HFF-Myc (cell line): ENCODE measurements around the gene CDH13.
A peak's percentile ranks its signal among the peaks of the same experiment; 100 is the strongest.

Experiments
- DNase-seq: peaks from one replicate; pipeline ENCODE4 v3.0.0-alpha.2; 2011; ENCODE audit warnings: low read depth; ENCODE audit errors: extremely low read depth
- H3K4me3 ChIP-seq: replicated peaks from 2 replicates; pipeline ENCODE4 v1.5.1; 2011; ENCODE audit warnings: low read depth, mild to moderate bottlenecking, control low read depth, low read length
- TF ChIP-seq, protein P1 (sequence below): IDR thresholded peaks from 2 replicates; pipeline ENCODE4 v1.5.1; 2012; ENCODE audit warnings: mild to moderate bottlenecking, low read depth, low read length, control low read depth; ENCODE audit errors: missing control alignments

Gene CDH13

DNA sequence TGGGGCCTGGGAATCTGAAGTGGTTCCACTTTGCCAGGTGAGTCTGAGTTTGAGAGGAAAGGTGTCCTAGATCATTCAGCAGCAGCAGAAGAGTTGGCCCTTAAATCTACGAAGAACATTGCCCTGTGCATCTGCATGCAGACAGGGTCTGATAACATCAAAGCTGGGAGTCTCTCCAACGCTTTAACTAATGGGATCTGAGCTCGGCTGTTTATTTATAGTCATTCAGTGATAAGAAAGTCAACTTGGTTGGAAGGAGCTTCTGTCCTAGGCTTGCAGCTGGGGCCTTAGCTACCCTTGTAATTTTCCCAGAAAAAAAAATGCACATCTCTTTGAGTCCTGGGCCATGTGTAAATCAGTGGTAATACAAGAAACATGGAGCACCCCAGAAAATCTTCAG lies 763.0 kb downstream of the CDH13 start:
- TF ChIP-seq, protein P1, sequence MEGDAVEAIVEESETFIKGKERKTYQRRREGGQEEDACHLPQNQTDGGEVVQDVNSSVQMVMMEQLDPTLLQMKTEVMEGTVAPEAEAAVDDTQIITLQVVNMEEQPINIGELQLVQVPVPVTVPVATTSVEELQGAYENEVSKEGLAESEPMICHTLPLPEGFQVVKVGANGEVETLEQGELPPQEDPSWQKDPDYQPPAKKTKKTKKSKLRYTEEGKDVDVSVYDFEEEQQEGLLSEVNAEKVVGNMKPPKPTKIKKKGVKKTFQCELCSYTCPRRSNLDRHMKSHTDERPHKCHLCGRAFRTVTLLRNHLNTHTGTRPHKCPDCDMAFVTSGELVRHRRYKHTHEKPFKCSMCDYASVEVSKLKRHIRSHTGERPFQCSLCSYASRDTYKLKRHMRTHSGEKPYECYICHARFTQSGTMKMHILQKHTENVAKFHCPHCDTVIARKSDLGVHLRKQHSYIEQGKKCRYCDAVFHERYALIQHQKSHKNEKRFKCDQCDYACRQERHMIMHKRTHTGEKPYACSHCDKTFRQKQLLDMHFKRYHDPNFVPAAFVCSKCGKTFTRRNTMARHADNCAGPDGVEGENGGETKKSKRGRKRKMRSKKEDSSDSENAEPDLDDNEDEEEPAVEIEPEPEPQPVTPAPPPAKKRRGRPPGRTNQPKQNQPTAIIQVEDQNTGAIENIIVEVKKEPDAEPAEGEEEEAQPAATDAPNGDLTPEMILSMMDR, result no peak
- no peak for DNase-seq
- no peak overlapping the region for H3K4me3 ChIP-seq

DNA sequence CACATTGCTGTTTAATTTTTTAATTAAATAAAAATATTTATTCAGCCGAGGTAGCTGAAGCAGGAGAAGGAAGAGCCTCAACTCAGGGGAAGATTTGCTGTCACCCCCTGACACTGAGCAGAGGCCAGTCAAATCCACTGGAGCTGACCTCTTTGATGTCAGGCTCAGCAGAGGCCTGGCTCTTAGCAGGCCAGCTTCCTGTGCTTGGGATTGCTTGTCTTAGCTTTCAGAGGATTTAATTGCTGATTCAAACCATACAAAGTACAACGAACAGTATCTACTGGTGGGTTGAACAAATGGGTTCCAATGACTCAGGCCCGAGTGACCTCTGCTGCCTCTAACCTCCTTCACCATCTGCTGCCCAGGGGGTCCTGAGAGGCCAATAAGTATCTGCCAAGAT lies 764.0 kb downstream of the CDH13 start:
- no peak overlapping the region for H3K4me3 ChIP-seq
- DNase-seq, result no peak
- TF ChIP-seq, protein P1, result no peak

DNA sequence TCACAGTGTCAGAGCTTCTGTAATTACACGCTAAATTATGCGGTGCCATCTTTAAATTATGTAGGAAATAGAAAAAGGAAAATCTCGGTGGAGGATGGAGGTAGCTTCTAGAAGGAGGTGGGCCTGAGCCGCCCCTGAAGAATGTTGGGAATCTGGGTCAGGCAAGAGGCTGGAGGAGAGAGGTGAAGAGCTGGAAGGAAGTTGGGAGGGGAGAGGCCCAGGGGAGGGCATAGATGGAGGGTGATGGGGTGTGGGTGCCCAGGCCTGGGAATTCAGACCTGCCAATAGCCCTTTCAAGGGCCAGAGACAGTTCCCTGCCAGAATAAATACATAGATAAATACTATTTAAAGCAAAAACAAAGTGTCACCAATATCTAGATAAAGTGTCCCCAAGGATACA lies 766.0 kb downstream of the CDH13 start:
- H3K4me3 ChIP-seq, result no peak overlapping the region
- DNase-seq, result no peak
- TF ChIP-seq, protein P1, result no peak

DNA sequence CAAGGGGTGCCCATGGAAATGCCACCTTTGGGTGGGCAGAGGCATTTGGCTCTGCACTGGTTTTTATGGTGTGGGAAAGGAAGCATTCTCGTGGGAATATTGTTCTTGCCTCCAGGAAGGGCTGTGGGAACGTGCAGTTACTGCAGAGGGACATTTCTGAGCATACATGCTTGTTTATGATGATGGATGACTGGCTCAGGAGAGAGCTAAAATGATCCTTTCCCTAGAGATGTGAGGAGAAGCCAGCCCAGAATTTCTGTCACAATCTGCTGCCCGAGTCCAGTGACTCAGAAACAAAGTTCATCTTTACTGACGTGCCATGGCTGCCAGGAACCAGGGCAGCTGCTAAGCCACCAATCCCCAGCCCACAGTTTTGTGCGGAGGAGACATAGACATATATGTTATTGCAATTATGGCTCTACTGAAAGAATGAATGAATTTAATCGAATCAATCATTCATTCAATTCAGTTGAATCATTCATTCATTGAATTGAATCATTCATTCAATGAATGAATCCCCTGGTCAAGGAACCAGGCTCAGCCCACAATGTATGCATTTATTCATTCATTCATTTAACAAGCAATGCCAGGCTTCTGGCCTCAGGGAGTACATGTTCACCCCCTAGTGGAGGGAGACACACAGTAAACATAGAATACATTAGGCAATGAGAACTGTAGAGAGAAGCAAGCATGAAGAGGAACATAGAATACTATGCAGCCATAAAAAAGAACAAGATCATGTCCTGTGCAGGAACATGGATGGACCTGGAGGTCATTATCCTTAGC lies 766.6 kb downstream of the CDH13 start:
- TF ChIP-seq, protein P1, result peak; percentile 24
- no peak overlapping the region for H3K4me3 ChIP-seq
- DNase-seq, result no peak

DNA sequence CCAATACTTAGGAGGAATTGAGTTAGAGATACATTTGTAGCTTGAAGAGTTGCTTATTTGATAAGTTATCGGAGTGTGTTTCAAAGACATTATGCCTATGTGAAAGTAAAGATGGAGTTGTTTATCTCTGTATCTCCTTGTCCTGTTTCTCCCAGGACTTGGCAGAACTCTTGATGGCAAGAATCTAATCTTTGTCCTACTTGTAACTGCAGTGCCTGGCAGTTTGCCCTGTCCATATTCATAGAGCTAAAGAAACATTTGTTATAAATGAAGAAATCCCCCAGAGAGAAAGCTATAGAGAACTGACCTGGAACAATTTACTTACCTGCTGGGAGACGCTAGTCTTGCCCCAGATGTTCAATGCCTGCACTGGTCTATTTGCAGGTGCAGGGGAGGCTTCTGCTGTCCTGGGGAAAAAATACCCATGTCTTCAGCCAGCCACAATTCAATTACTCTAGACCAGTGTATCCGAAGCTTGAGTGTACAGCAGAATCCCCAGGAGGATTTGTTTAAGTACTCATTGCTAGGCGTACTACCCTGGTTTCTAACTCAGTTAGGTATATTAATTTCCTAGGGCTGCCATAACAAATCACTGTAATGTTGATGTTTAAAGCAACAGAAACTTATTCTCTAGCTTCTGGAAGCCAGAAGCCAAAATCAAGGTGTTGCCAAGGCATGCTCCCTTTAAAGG lies 771.0 kb downstream of the CDH13 start:
- TF ChIP-seq, protein P1, result no peak
- DNase-seq, result no peak

DNA sequence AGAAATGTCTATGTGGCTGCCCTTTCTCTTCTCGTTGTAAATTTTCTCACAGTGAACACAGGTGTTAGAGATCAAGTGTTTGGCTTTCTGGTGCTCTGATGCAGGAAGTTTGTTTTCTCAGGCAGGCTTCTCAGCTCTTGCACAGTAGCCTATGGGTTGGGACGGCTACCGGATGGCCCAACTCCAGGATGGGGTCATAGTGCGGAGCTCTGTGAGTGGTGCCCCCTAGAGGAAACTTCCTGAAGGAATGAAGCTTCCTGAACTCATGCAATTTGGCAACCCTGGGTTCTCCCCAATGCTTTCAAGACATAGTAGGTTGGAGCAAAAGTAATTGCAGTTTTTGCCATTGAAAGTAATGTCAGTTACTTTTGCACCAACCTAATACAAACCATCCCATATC lies 773.5 kb downstream of the CDH13 start:
- H3K4me3 ChIP-seq, result no peak overlapping the region
- TF ChIP-seq, protein P1, result no peak
- no peak for DNase-seq

More for the DNA sequence above, 771.0 kb downstream of the CDH13 start:
- H3K4me3 ChIP-seq, result no peak overlapping the region
